IPS DF 19.7 (cell line): ENCODE results near the gene SUV39H2.
"Not testable (repeated sequence)": the region's sequence is repeated elsewhere in the genome, so short reads cannot be mapped to it uniquely, and the experiment has no call there.

Experiments used
- DNase-seq: peaks from one replicate; pipeline ENCODE4 v3.0.0-alpha.2; 2013; ENCODE audit warnings: low read depth, low spot score

The SUV39H2 gene

GRCh38 chr10:14875941-14876340, 2.7 kb upstream of the SUV39H2 start:
- no peak for DNase-seq

- no peak for DNase-seq
These were observed 1.9 kb upstream of the SUV39H2 start for GRCh38 chr10:14876764-14877163.

GRCh38 chr10:14879124-14879927, 660 bp downstream of the SUV39H2 start:
- no peak for DNase-seq

GRCh38 chr10:14879928-14880193, 1.2 kb downstream of the SUV39H2 start:
- no peak for DNase-seq

- DNase-seq = no peak
These were observed 1.6 kb downstream of the SUV39H2 start for GRCh38 chr10:14880229-14880628.

DNA sequence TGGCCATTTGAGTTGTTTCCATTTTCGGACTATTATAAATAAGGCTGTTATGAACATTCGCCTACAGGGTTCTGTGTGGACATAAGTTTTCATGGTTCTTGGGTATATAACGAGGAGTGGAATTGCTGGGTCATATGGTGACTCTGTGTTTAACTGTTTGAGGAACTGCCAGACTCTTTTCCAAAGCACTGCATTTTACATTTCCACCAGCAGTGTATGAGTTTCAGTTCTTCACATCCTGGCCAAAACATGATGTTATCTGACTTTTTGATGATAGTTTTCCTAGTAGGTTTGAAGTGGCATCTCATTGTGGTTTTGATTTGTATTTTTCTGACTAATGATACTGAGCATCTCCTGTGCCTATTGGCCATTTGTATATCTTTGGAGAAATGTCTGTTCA, 5.4 kb downstream of the SUV39H2 start:
- DNase-seq = no peak

- no peak for DNase-seq
These were observed 10.7 kb downstream of the SUV39H2 start for GRCh38 chr10:14889318-14889717.

DNA sequence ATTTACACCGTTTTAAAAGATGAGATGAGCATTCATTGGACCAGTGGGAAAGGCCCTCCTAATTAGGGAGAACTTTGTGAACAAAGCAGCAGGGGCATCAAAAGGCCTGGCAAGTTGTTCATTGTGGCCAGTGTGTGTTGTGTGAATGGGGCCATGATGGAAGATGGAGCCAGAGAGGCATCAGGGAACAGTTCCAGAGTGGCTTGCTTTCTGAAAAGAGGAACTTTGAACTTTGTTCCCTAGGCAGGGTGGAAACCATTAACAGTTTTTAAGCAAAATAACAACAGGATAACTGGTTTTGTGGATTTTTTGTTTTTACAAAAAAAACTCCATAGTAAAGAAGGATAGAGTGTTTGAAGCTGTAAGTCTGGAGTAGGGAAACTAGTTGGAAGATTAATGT, 12.5 kb downstream of the SUV39H2 start:
- no peak for DNase-seq

DNA sequence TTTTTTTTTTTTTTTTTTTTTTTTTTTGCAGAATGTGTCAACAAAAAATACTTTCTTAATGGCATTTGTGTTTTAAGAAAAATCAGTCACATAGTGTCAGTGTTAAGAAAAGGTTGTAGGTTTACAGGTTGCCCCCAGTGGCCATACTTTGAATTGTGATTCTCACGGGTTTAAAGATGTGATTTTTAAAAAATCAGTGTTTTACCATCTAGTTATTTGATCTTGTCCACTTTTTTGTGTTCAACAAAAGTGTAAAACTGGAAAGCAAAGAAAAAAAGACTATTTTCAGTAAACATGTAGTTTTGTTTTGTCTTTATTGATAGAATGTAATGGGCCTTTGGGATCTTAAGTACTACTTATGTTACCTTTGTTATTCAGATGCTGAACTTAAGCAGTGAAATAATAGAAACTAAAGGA, 25.7 kb downstream of the SUV39H2 start:
- DNase-seq = no peak

DNA sequence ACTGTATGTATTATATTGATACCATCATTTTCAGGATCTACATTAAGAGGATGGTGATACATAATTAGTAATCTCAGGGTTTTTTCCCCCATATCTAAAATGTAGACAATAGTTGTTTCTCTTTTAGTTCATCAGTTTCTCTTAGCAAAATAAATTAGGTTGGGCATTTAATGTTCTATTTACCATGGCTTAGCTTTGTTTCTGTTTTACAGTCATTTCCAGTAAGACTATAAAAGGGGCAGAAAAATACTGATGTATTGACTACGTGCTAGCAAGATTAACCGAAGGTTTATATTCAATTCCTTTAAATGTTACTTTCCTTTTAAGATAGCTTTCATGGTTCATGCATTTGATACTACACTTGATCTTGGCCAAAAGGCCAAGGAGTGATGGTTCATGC, 26.2 kb downstream of the SUV39H2 start:
- no peak for DNase-seq

- DNase-seq = no peak
These were observed 27.2 kb downstream of the SUV39H2 start for GRCh38 chr10:14905890-14906289.

DNA sequence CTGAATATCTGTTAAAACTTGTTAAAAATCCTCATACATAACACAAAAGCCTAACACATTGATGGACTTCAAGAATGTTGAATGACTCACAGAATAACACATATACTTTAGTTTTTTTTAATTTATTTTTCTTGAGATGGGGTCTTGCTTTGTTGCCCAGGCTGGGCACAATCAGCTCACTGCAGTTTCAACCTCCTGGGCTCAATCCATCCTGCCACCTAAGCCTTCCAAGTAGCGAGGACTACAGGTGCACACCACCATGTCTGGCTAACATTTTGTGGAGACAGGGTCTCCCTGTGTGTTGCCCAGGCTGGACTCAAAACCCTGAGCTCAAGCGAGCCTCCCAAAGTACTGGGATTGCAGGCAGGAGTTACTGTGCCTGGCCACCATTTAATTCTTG, 28.1 kb downstream of the SUV39H2 start:
- no peak for DNase-seq

GRCh38 chr10:14907591-14907990, 28.9 kb downstream of the SUV39H2 start:
- not testable (repeated sequence) for DNase-seq

GRCh38 chr10:14909101-14909500, 30.4 kb downstream of the SUV39H2 start:
- DNase-seq = no peak

GRCh38 chr10:14910953-14911352, 32.3 kb downstream of the SUV39H2 start:
- DNase-seq = no peak

DNA sequence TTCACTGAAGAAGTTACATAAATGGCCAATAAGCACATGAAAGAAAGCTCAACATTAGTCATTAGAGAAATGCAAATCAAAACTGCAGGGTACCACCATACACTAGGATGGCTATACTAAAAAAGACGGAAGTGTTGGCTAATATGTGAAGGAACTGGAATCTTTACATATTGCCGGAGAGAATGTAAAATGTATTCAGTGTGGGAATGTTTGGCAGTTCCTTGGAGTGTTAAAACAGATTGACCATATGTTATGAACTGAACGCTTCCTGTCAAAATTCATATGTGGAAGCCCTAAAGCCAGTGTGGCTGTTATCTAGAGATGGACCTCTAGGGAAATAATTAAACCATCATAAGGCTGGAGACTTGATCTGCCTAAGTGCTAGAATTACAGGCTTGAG, 33.1 kb downstream of the SUV39H2 start:
- DNase-seq = no peak

GRCh38 chr10:14916600-14916999, 37.9 kb downstream of the SUV39H2 start:
- no peak for DNase-seq

DNA sequence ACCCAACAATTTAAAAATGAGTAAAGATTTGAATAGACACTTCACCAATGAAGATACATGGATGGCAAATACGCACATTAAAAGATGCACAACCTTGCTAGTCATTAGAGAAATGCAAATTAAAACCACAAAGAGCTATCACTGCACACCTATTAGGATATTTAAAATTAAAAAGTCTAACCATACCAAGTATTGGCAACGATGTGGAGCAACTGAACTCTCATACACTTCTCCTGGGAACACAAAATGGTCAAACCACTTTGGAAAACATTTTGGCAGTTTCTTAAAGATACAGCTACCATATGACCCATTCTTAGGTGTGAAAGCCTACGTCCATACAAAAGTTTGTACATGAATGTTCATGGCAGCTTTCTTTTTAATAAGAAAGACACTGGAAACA, 39.2 kb downstream of the SUV39H2 start:
- no peak for DNase-seq

DNA sequence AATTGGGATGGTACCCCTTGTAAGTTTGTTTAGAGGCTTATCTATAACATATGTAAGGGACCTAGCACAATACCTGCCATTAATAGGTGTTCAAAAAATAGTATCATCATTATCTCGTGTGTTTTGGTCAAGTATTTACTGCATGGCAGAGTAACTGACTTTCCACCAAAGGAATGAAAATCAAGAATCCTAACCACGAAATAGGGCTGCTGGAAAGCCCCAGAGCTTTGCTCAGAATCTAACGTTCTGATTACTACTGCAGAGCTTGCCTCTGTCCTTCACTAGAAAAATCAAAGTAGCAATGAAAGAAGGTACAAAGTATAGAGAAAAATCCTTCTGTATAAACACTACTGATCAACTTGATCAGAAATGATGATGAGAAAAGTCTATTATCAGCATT, 40.3 kb downstream of the SUV39H2 start:
- no peak for DNase-seq

- no peak for DNase-seq
These were observed 45.3 kb downstream of the SUV39H2 start for GRCh38 chr10:14924013-14924412.

DNA sequence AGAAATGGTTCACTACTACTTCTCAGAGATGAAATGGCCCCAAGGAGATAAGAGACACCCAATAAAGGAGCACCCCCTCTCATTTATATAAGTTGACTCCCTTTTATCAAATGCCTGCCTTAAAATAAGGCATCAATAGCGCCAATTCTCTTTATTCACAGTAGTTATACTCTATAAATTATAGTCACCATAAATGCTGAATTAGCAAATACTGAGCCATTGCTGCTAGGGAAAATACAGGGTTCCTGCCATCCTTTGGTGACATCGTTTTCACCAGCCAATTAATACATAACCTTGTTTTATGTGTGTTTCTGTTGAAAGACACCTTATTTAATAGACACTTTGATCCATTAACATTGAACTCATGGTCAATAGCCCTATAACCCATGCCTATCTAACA, 46.6 kb downstream of the SUV39H2 start:
- DNase-seq = no peak

- DNase-seq = no peak
These were observed 47.4 kb downstream of the SUV39H2 start for GRCh38 chr10:14926061-14926470.

DNA sequence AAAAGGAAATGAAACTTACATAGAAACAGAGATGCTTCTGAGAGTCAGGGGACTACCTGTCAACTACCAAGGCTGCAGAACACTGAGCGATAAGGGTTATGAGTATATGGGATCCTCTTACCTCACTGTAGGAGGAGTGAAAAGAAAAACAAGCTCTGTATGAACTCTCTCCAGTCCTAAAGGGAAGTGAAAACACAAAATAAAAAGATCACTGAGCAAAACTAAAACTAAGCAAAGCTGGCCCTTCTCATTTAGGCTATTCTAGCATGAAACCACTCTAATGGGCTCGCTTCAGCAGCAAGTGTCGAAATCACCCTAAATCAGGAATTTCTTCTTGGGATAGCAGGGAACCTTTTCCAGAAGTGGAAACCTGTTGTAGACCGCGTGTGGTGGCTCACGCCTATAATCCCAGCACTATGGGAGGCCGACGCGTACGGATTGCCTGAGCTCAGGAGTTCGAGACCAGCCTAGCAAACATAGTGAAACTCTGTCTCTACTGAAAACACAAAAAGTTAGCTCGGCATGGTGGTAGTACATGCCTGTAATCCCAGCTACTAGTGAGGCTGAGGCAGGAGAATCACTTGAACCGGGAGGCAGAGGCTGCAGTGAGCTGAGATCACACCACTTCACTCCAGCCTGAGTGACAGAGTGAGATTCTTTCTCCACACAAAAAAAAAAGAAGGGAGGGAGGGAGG, 48.2 kb downstream of the SUV39H2 start:
- DNase-seq = no peak

GRCh38 chr10:14930610-14931009, 51.9 kb downstream of the SUV39H2 start:
- DNase-seq = no peak
